ENCODE results near the gene EXO1. TPM values are rescaled to one million over a fixed set of nuclear protein-coding genes. Genes with fewer than 3 reads are reported as not detected.

EXO1 gene
- total RNA-seq, 2 experiments from 2014 or later: 65.3 to 66.8 TPM

DNA sequence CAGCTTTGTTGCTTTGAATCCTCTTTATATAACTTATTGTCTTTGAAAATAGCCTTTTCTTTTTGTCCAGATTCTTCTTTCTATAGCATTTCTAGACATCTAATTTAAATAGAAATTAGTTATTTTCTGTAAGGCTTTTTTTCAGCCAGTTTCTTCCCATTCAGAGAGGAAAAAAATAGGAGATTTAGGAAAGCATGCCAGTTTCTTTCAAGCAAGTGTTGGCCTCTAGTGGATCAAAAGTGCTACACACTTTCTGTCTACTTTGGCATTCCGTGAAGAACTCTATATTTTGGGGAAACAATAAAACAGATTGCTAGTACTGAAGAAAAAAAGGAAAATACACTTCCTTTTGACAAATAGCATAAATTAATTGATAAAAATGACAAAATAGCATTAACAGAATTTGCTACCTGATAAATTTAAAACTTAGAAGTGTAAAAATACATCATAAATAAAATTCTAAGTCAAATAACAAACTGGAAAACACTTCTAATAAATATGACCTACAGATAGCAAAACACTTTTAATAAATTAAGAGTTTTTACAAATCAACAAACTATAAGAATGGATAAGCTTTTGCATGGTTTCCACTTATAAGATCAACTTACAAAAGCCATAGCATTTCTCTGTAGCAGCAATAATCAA lies 13.1 kb upstream of the EXO1 start:
- peaks cover 4% of the 10 kb centered on the region for H3K27me3 Mint-ChIP-seq
- no peaks in the 10 kb centered on the region for H3K9me3 Mint-ChIP-seq
- intact Hi-C loops (cut with micrococcal nuclease): loop anchor here (5.0 kb wide), 1 partner anchor 223 kb away; no protein-coding TSS in a partner anchor
- CTCF ChIA-PET: interaction anchor here (0.6 to 1.6 kb wide), 8 partner anchors 10 to 316 kb away, joined by 3 to 6 read pairs (median 4); no protein-coding TSS in a partner anchor
- TF ChIP-seq, protein P1, sequence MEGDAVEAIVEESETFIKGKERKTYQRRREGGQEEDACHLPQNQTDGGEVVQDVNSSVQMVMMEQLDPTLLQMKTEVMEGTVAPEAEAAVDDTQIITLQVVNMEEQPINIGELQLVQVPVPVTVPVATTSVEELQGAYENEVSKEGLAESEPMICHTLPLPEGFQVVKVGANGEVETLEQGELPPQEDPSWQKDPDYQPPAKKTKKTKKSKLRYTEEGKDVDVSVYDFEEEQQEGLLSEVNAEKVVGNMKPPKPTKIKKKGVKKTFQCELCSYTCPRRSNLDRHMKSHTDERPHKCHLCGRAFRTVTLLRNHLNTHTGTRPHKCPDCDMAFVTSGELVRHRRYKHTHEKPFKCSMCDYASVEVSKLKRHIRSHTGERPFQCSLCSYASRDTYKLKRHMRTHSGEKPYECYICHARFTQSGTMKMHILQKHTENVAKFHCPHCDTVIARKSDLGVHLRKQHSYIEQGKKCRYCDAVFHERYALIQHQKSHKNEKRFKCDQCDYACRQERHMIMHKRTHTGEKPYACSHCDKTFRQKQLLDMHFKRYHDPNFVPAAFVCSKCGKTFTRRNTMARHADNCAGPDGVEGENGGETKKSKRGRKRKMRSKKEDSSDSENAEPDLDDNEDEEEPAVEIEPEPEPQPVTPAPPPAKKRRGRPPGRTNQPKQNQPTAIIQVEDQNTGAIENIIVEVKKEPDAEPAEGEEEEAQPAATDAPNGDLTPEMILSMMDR (IDR thresholded peaks at IDR 0.05): peak; percentile 59
- POLR2A ChIA-PET: no interaction called here
- no peak overlapping the region for H3K27ac Mint-ChIP-seq
- ATAC-seq (no peak), DNase-seq (no peak)
- H3K36me3 Mint-ChIP-seq (ENCODE audit: low read depth): no peaks in the 10 kb centered on the region
- no peak overlapping the region for H3K4me3 Mint-ChIP-seq
- peaks cover 10% of the 10 kb centered on the region for H3K4me1 Mint-ChIP-seq (ENCODE audit: low read depth)

DNA sequence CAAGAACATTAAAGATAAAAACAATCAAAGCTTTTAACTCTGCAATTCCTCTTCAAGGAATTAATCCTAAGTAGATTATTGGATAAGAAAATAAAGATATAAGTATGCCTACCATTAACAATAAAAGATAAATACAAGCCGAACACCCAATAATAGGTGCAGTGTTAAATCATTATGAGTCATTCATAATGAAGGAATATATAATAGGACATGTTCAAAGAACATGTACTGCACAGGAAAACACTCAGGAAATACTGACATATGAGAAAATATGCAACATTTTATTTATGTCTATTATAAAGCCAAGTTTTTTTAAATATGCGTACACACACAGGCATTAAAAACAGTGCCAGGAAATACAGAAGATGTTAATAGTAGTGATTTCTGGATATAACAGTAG lies 11.1 kb upstream of the EXO1 start:
- DNase-seq: no peak
- H3K9me3 Mint-ChIP-seq: no peaks in the 10 kb centered on the region
- ATAC-seq: no peak
- POLR2A ChIA-PET: no interaction called here
- no peaks in the 10 kb centered on the region for H3K36me3 Mint-ChIP-seq (ENCODE audit: low read depth)
- CTCF ChIA-PET: no interaction called here
- peaks cover 6% of the 10 kb centered on the region for H3K27me3 Mint-ChIP-seq
- intact Hi-C loops (cut with micrococcal nuclease): no loop called here
- TF ChIP-seq, protein P1 (IDR thresholded peaks at IDR 0.05): no peak
- no peak overlapping the region for H3K27ac Mint-ChIP-seq
- H3K4me3 Mint-ChIP-seq: no peak overlapping the region
- H3K4me1 Mint-ChIP-seq (ENCODE audit: low read depth): peaks cover 11% of the 10 kb centered on the region

DNA sequence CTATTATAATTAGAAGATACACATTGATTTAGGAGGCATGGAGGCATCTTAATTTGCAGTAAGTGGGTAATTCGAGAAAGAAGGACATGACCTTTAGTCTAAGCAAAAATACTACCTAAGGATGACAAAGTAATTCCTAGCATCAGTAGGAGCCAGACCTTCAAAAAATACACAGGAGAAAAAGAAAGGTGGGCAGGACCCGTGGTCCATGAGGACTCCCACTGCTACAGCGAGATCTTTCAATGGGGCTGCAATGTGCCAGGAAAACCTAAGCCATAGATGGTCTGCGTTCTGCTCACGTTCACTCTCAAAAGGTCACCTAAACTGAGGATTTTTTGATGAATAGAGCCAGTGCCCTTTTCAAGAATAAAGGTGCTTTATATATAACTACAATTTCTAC lies 10.6 kb upstream of the EXO1 start:
- H3K27ac Mint-ChIP-seq: no peak overlapping the region
- TF ChIP-seq, protein P1 (IDR thresholded peaks at IDR 0.05): no peak
- no peaks in the 10 kb centered on the region for H3K36me3 Mint-ChIP-seq (ENCODE audit: low read depth)
- ATAC-seq (no peak), DNase-seq (no peak)
- no peaks in the 10 kb centered on the region for H3K9me3 Mint-ChIP-seq
- intact Hi-C loops (cut with micrococcal nuclease): no loop called here
- ChIA-PET CTCF (no interaction called here), POLR2A (interaction anchor here (0.6 kb wide), 2 partner anchors 10 to 13 kb away, joined by 3 read pairs; no protein-coding TSS in a partner anchor)
- H3K4me3 Mint-ChIP-seq: no peak overlapping the region
- H3K27me3 Mint-ChIP-seq: peaks cover 6% of the 10 kb centered on the region
- peaks cover 11% of the 10 kb centered on the region for H3K4me1 Mint-ChIP-seq (ENCODE audit: low read depth)

DNA sequence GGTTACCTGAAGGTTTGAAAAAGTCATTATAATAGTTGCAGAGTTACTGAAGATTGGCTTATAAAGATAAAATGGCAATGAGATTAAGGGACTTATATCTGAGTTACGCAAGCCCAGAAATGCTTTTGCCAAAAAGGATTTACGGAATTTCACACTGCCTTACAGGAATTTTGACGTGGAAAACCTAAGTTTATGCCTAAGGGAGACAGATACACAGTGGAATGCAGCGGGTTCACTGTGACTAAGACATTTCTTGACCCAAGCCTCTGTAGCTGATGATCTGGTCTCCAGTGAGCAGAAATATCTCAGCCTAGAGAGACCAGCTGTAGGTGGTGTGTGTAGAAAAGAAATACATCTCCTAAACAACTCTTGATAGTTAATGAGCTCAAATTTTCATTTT lies 10.1 kb upstream of the EXO1 start:
- DNase-seq (no peak), ATAC-seq (no peak)
- CTCF ChIA-PET: interaction anchor here (1.5 kb wide), 1 partner anchor 211 kb away, joined by 6 read pairs; no protein-coding TSS in a partner anchor
- H3K36me3 Mint-ChIP-seq (ENCODE audit: low read depth): no peaks in the 10 kb centered on the region
- intact Hi-C loops (cut with micrococcal nuclease): no loop called here
- no peaks in the 10 kb centered on the region for H3K9me3 Mint-ChIP-seq
- H3K4me1 Mint-ChIP-seq (ENCODE audit: low read depth): peaks cover 11% of the 10 kb centered on the region
- TF ChIP-seq, protein P1 (IDR thresholded peaks at IDR 0.05): no peak
- peaks cover 6% of the 10 kb centered on the region for H3K27me3 Mint-ChIP-seq
- no peak overlapping the region for H3K4me3 Mint-ChIP-seq
- H3K27ac Mint-ChIP-seq: no peak overlapping the region
- POLR2A ChIA-PET: interaction anchor here (0.6 kb wide), 2 partner anchors 9 to 14 kb away, joined by 3 read pairs; no protein-coding TSS in a partner anchor

DNA sequence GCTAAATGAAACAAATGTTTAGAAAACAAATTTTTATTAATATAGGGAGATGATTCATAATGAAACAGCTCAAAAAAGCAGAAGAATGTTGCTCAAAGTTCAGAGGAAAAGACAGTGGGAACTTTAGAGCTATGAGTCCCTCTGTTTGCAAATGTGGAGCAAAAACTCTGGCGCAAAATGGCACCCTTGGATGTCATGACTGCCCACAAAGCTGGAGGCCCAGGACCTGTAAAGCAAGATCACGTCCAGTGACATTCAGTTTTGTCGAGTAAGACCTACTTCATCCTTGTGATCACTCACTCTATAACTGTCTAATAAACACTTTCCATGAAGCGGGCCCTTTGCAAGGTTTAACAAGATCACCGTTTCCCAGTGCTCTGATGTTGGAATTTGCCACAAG lies 9.1 kb upstream of the EXO1 start:
- no peak overlapping the region for H3K27ac Mint-ChIP-seq
- ATAC-seq (no peak), DNase-seq (no peak)
- H3K9me3 Mint-ChIP-seq: no peaks in the 10 kb centered on the region
- peaks cover 11% of the 10 kb centered on the region for H3K4me1 Mint-ChIP-seq (ENCODE audit: low read depth)
- no peak overlapping the region for H3K4me3 Mint-ChIP-seq
- H3K27me3 Mint-ChIP-seq: peaks cover 6% of the 10 kb centered on the region
- intact Hi-C loops (cut with micrococcal nuclease): no loop called here
- TF ChIP-seq, protein P1 (IDR thresholded peaks at IDR 0.05): no peak
- ChIA-PET CTCF (interaction anchor here (1.5 to 1.7 kb wide), 2 partner anchors 159 to 212 kb away, joined by 4 to 6 read pairs; partner anchors contain the start of gene MAP1LC3C), POLR2A (no interaction called here)
- no peaks in the 10 kb centered on the region for H3K36me3 Mint-ChIP-seq (ENCODE audit: low read depth)

Data from activated CD8-positive, alpha-beta T cell treated with anti-CD3 and anti-CD28 coated beads for 36 hours (primary cell).